Measurements from ENCODE around the gene FSTL4. TPM values are rescaled to one million over a fixed set of nuclear protein-coding genes. Genes with fewer than 3 reads are reported as not detected.

The FSTL4 gene
- polyA plus RNA-seq, 1 donor, result 5.2 TPM

DNA sequence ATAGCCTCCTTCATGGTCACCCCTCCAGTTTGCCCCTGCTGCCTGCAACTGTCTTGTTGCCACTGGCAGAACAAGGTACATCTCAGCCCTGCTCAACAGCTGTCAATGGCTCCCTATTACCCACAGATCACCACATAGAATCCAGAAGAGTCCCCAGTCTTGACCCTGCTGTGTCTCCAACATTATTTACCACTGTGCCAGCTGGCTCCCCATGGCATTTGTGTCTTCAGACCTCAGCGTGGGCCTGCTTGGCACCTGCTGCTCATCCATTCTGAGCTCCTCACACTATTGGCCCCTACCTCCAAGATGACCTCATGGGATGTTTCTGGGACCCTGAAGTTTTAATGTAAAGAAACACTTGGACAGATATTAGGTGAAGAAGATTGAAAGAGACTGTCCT, 358.7 kb downstream of the FSTL4 start:
- DNase-seq, result no peak

GRCh38 chr5:133253070-133253469, 359.3 kb downstream of the FSTL4 start:
- DNase-seq, result no peak

- no peak for DNase-seq
Measured at GRCh38 chr5:133252133-133252480, 360.2 kb downstream of the FSTL4 start.

- no peak for DNase-seq
Measured at GRCh38 chr5:133251296-133252132, 360.8 kb downstream of the FSTL4 start.

GRCh38 chr5:133250527-133250926, 361.8 kb downstream of the FSTL4 start:
- DNase-seq, result no peak

GRCh38 chr5:133249593-133249992, 362.7 kb downstream of the FSTL4 start:
- DNase-seq, result no peak

DNA sequence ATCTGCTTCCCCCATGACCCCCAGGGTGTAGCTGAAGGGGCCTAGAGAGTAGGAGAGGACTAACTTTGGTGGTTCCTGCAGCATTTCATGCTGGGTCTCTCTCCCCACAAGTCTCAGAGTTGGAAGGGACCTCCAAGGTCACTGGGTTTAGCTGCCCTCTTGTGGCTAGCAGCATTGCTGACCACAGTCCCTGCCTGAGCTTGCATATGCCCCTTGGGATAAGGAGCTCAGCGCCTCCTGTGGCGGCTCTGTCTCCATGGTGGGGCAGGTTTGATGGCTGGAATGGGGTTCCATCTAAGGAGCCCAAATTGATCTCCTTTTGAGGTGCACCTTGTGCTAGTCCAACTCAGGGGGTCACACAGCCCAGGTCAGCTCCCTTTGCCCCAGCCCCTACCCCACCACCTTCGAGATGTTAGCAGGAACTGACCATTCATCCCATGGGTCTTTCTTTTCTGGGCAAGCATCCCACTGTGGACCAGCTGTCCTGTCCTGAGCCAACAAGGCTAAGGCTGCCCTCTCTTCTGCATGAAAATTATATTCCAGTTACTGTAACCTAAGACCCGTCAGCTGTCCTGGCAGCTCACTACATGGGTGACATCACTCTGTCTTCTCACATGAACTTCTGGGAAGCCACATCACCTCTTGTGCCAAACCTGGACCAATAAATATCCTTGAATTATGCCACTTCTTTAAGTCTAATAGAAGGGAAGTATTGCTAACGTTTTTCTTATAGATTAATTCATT, 364.3 kb downstream of the FSTL4 start:
- DNase-seq, result peak; percentile 62

DNA sequence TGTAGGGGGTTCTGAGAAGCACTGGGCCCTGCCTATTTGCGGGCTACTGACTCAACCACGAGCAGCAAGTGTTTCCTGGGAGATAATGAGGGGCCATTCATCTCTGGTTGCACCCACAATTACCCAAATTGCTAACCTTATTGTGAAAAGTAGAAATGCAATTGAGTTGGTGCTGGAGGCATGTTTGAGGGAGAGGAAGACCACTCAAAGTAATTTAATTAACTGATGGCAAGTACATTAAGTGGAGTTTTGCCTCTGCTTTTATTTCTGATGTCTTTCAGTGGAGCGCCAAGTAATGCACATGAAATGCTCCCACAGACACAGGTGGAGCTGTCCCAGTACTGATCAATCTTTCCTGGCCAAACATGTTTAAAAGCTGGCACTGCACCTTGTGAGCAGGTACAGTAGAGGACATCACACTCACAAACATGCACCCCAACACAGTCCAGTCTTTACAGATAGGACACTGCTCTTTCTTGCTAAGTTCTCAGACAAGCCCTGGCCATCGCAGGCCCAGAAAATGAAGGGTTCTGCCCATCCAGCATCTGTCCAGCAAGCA, 365.1 kb downstream of the FSTL4 start:
- no peak for DNase-seq

DNA sequence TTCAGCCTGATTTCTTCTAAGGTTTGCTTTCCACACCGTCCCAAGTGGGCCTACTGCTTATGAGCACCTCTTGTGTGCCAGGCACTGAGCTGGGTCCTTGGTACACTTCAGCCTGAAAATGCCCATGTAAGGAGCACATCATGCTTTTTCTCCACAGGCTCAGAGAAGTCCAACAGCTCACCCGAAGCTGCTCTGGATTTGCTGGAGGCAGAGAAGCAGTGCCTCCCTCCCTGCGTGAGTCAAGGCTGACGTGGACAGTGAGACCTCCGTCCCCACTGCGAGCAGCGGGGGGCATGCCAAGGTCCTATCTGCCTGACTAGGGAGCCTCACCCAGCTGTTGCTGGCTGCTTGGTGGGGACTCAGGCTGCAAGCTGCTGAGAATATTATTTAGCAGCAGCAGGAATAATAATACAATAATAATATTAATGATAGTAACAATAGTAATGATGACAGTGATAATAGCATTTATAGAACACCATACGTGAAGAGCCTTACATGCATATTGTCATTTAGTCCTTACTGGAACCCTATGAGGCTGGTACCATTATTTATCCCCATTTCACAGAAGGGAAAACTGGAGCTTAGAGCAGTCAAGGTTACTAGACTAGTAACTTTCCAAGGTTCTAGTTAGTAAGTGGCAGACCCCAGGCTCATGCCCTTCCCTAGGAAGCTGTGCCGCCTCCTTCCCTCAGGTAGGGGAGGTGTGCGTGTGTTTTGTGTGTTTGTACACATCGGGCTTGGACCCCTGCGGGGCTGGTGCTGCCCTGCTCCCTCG, 365.8 kb downstream of the FSTL4 start:
- DNase-seq, result no peak

DNA sequence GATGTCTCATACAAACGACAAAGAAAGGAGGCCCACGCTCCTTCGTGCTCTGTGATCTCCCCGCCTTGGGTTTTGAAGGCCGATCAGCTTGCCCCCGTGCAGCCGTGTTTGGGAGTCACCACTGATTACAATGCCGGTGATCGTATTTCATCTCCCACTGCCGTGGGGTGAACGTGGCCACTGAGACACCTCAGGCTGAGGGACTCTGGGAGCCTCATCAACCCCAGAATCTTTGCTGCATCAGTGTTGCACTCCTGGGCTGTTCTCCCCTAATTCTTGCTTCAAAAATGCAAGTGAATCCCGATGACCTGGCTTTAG, 366.3 kb downstream of the FSTL4 start:
- no peak for DNase-seq

GRCh38 chr5:133245191-133246052, 366.9 kb downstream of the FSTL4 start:
- no peak for DNase-seq

DNA sequence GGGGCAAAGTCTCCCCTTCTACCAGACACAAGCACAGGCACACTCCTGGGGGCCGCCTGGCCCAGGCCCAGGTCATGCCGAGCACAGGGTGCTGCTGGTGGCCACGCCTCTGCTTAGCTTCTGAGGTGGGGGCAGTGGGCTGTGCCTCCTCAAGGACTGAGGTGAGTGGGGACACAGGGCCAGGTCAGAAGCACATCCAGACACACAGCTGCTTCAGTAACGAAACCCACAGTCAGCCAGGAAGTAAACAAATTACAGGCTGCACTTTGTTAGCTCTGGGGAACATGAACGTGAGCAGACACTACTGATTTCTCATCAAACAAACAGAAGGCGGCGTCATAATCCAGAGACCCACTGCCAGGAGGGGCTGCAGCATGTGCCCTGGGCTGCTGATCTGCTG, 368.1 kb downstream of the FSTL4 start:
- no peak for DNase-seq

- DNase-seq, result no peak
Measured at GRCh38 chr5:133243196-133243595, 369.1 kb downstream of the FSTL4 start.

- DNase-seq, result no peak
Measured at GRCh38 chr5:133242221-133242835, 370.0 kb downstream of the FSTL4 start.

DNA sequence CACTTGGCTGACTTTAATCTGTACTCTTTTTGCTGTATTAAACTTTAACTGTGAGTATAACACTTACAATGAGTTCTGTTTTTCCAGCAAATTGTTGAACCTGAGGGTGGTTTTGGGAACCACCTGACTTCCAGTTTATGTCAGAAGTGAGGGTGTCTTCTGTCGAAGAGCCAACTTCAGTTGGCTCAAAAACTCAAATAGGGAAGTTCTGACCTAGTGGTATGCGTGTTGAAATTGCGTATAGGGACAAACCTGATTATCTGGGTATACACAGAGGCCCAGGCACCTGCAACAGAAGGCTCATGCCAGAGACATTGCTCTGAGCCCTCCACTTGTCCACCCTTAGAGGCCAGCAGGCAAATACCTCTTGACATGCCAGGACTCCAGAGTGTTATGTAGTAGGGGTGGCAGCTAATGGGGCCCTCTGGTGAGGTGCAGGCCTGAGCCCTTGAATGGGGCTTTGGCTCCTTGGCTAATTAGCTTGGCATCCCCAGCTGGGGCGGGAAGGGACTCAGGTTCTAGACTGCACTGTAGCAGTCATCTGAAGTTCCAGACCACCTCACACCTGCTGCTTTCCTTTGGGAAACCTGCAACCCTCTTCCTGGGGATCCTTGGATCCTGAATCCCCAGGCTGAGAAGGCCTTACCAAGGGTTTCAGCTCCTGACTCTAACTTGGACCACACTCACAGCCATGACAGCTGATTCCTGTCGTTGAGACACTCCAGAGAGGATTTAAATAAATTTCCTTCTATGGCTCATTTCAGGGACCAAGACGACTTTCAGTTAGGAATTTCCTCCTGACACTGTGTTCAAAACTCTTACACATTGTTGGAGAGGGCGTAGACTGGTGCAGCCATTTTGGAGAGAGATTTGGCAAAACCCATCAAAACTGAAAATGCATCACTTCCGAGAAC, 370.9 kb downstream of the FSTL4 start:
- DNase-seq, result no peak

DNA sequence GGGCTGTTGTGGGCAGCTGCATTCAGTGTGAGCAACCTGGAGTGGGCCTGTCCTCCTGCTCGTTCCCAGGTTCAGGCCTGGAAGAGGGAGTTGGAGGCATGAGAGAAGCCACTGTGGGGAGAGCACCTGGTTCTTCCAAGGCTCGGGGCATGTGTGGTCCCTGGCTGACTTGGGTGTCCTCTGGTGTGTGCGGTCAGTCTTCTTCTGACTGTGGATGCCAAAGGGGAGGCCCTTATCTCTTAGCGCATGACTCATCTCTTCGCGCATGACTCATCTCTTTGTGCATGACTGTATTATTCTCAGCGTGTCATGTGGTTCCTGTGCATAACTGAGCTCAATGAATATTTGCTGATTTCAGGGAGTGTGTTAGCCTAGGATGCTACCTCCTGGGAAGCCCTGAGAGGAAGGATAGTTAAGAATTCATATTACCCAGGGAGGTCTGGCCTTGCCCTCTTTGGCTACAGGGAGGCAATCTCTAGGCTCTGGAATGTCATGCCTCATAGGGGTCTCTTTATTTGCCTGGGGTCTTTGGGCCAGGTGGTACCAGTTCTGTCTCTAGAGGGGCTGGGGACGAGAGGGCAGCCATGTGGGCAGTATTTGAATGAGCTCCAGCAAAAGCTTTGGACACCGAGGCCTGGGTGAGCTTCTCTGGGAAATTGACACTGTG, 371.8 kb downstream of the FSTL4 start:
- DNase-seq, result no peak

DNA sequence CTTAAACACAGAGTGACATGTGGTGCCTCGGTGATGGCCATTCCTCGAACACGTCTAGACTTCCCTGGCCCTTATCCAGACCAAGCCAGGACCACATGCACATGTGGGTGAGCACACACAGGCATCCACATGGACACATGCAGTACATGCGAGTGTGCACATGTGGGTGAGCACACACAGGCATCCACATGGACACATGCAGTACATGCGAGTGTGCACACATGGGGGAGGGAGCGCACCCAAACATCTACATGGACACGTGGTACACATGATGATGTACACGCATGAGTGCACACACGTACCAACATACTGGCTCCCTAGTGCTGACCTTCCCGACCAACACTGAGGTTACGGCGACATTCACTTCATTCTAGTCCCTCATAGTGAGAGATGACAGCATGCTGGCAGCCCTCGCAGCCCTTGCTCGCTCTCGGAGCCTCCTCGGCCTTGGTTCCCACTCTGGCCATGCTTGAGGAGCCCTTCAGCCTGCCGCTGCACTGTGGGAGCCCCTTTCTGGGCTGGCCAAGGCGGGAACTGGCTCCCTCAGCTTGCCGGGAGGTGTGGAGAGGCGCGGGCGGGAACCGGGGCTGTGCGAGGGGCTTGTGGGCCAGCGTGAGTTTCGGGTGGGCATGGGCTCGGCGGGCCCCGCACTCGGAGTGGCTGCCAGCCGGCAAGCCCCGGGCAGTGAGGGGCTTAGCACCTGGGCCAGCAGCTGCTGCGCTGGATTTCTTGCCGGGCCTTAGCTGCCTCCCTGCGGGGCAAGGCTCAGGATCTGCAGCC, 373.7 kb downstream of the FSTL4 start:
- no peak for DNase-seq

DNA sequence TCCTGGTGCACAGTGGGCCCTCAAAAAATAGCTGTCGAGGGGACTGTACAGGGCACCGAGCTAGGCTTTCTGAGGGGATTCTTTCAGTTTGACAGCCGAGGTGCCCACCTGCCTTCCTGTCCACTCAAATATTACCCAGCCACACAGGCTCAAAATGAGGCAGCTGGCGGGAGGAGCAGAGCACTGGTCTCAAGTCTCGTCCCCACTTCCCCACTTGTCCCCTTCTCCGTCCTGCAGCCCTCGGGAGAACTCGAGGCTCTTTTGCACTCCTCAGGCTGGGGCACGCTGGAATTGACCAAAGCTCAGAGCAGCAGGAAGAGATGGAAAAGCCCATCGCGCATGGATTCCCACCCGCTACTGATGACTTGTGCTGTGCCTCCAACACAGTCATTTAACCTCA, 375.4 kb downstream of the FSTL4 start:
- no peak for DNase-seq

- DNase-seq, result no peak
Measured at GRCh38 chr5:133236541-133236951, 375.8 kb downstream of the FSTL4 start.

All from hindlimb muscle (tissue), 1 donor.